GM12878 (cell line): ENCODE measurements around the gene MRPL49. TPM values are rescaled to one million over a fixed set of nuclear protein-coding genes. Genes with fewer than 3 reads are reported as not detected.
A peak's percentile ranks its signal among the peaks of the same experiment; 100 is the strongest.
"Not testable (repeated sequence)": the region's sequence is repeated elsewhere in the genome, so short reads cannot be mapped to it uniquely, and the experiment has no call there.

Source experiments
- ATAC-seq: fragments of 200-7000 bp; cut with Tn5 transposase; 3 replicates; pipeline ENCODE4 v1.9.1; 2020; ENCODE audit warnings: mild to moderate bottlenecking, moderate library complexity
- BruUV-seq: library from RNA; stranded (reverse); fragments of 400-500 nt; replicated peaks from 2 replicates; lab custom pipeline; 2021; lab: Mats Ljungman, UMichigan
- CTCF ChIA-PET: fragments of 300-600 bp; sonication (Branson Sonifier 250); formaldehyde crosslinking; extraction: SDS; loops from one replicate; lab custom pipeline; 2021; ENCODE audit warnings: inconsistent platforms; lab: Yijun Ruan, JAX
- POLR2A ChIA-PET: fragments of 350-600 bp; formaldehyde crosslinking; extraction: SDS; loops from one replicate; lab custom pipeline; 2021; ENCODE audit warnings: inconsistent platforms; lab: Charles Lee
- RAD21 ChIA-PET: fragments of 300-600 bp; sonication (Branson Sonifier 250); formaldehyde crosslinking; loops from one replicate; lab custom pipeline; 2023; ENCODE audit warnings: antibody characterized with exemption; ENCODE audit not compliant: unreplicated experiment; lab: Charles Lee
- SMC1A ChIA-PET: fragments of 300-600 bp; sonication (Branson Sonifier 250); formaldehyde crosslinking; loops from one replicate; lab custom pipeline; 2023; ENCODE audit not compliant: unreplicated experiment, uncharacterized antibody; lab: Charles Lee
- DNase-seq: peaks from one replicate; pipeline ENCODE4 v3.0.0-alpha.2; 2011; ENCODE audit warnings: low read depth, low spot score
- FAIRE-seq: peaks from 3 replicates; lab custom pipeline; 2011; peaks lifted over from hg19 to GRCh38; lab: Jason Lieb, UNC
- H2AFZ ChIP-seq: 2 replicates; pipeline ENCODE4 v1.6.0; 2011; ENCODE audit warnings: low read depth, low read length, control low read depth; ENCODE audit not compliant: control insufficient read depth
- H3K27ac ChIP-seq: 2 replicates; pipeline ENCODE4 v1.5.1; 2011; ENCODE audit warnings: control low read depth; ENCODE audit not compliant: control insufficient read depth, insufficient read depth
- H3K27me3 ChIP-seq, 2 experiments: replicated peaks in 1 of 2; 2 replicates each; pipeline versions ENCODE4 v1.6.0 to v1.6.1; 2011; ENCODE audit warnings: low read length in 1 of 2; ENCODE audit not compliant: control insufficient read depth in 2 of 2, insufficient read depth in 2 of 2
- H3K36me3 ChIP-seq, 2 experiments: 2 replicates each; pipeline ENCODE4 v1.5.1; 2011; ENCODE audit warnings: low read length in 1 of 2; ENCODE audit not compliant: control insufficient read depth in 2 of 2, insufficient read depth in 2 of 2
- H3K4me1 ChIP-seq: 2 replicates; pipeline ENCODE4 v1.6.1; 2011; ENCODE audit warnings: mild to moderate bottlenecking, low read length, moderate library complexity, mixed read lengths; ENCODE audit not compliant: control insufficient read depth, insufficient read depth
- H3K4me2 ChIP-seq: 2 replicates; pipeline ENCODE4 v1.6.0; 2011; ENCODE audit warnings: control low read depth; ENCODE audit not compliant: control insufficient read depth, insufficient read depth
- H3K4me3 ChIP-seq: fragments of 200-600 bp; sonication (generic); 2 replicates; pipeline ENCODE4 v1.5.1; 2016
- H3K79me2 ChIP-seq: 2 replicates; pipeline ENCODE4 v1.6.0; 2011; ENCODE audit warnings: low read length; ENCODE audit not compliant: control insufficient read depth, insufficient read depth
- H3K9ac ChIP-seq: 2 replicates; pipeline ENCODE4 v1.8.0; 2011; ENCODE audit warnings: low read length, control low read depth, mixed read lengths; ENCODE audit not compliant: control insufficient read depth, insufficient read depth
- H3K9me3 ChIP-seq: replicated peaks from 3 replicates; pipeline ENCODE4 v1.5.1; 2011; ENCODE audit warnings: mild to moderate bottlenecking, low read length; ENCODE audit not compliant: control insufficient read depth, insufficient read depth
- H4K20me1 ChIP-seq: 2 replicates; pipeline ENCODE4 v1.6.0; 2011; ENCODE audit not compliant: control insufficient read depth, insufficient read depth
- MYC ChIP-seq: IDR thresholded peaks from 2 replicates; pipeline ENCODE4 v1.6.1; 2011; ENCODE audit warnings: mild to moderate bottlenecking, low read length, moderate library complexity, inconsistent platforms; ENCODE audit not compliant: insufficient read depth, insufficient replicate concordance, insufficient read length, severe bottlenecking
- WGBS: methylation state at CpG from one replicate; pipeline ENCODE4 v1.1.6; 2016; ENCODE audit warnings: low lambda C conversion rate; ENCODE audit not compliant: insufficient replicate concordance, insufficient coverage; ENCODE audit errors: missing lambda C conversion rate; 5-methylcytosine and 5-hydroxymethylcytosine counted together
- in situ Hi-C: fragments of 300-500 bp; cut with MboI; formaldehyde crosslinking; loops from 9 replicates; pipeline ENCODE4 v1.14.3; 2018; ENCODE audit warnings: mixed read lengths
- intact Hi-C: fragments of 100-400 bp; cut with micrococcal nuclease; formaldehyde crosslinking; loops from one replicate; pipeline ENCODE4 v1.14.2; 2022; ENCODE audit not compliant: unreplicated experiment
- polyA plus RNA-seq, 11 experiments: library from polyadenylated mRNA; depleted of rRNA in 4 of 11; unstranded in 6 of 11; stranded (reverse) in 5 of 11; fragments of >200 nt; fragmentation: Nextera tagmentation in 4 of 11; fragmentation: Illumina TruSeq in 1 of 11; extraction: Ambion mirVana in 4 of 11; extraction: Trizol in 1 of 11; gene quantifications; 1 replicate in 1 of 11; 2 replicates in 10 of 11; pipeline versions ENCODE4 v1.2.1 to v1.2.3, GENCODE V29; 2011 to 2016; ENCODE audit warnings: inconsistent platforms in 2 of 11, missing spikeins in 2 of 11, low read depth in 1 of 11
- total RNA-seq, 4 experiments: library from RNA; depleted of rRNA in 3 of 4; stranded (reverse); fragments of >200 nt in 3 of 4; fragmentation: Illumina TruSeq in 1 of 4; extraction: Trizol in 1 of 4; gene quantifications; 2 replicates each; pipeline versions ENCODE4 v1.2.1 to v1.2.3, GENCODE V29; 2013 to 2021

The MRPL49 gene
- total and polyA plus RNA-seq, 10 of the 15 experiments (the other 5 are each of a cell fraction or from before 2014, with no cell fraction given), result 42.0 to 116 (median 71.7) TPM

DNA sequence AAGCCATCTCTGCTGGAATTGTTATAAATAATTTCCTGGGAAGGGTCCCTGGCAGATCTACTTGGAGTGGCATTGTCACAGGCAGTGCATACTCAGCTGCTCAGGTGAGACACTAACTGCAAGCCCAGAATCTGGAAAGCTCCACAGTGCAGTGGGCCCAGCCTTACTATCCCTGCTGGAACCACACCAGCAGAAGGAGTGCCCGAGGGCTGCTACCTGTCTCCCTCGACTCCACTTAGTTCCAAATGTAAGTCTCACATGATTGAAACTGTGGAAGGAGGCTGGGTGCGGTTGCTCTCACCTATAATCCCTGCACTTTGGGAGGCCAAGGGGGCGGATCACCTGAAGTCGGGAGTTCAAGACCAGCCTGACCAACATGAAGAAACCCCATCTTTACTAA, 26.5 kb downstream of the MRPL49 start:
- FAIRE-seq (no peak), DNase-seq (no peak), ATAC-seq (no peak)
- Histone ChIP-seq H3K79me2 (no peaks in the 10 kb centered on the region), H3K4me1 (peaks cover 29% of the 10 kb centered on the region), H3K9ac (no peak overlapping the region), H4K20me1 (no peaks in the 10 kb centered on the region), H3K27ac (no peak overlapping the region), H3K9me3 (no peaks in the 10 kb centered on the region), H3K4me2 (no peak overlapping the region), H3K27me3 (no peaks in the 10 kb centered on the region; a peak in 1 of 4 replicates), H3K36me3 (no peaks in the 10 kb centered on the region), H3K4me3 (no peak overlapping the region), H2AFZ (no peak overlapping the region)
- in situ Hi-C loops (no loop called here), intact Hi-C loops (no loop called here)
- WGBS, result 66% methylated on average over 5 of the region's 5 CpGs
- SMC1A ChIA-PET, result interaction anchor here (2.7 kb wide), 1 partner anchor 13 kb away, joined by 9 read pairs; no protein-coding TSS in a partner anchor
- no TSS peak for BruUV-seq
- CTCF ChIA-PET, result interaction anchor here (1.0 kb wide), 1 partner anchor 9 kb away, joined by 4 read pairs; no protein-coding TSS in a partner anchor
- POLR2A ChIA-PET, result interaction anchor here (2.2 kb wide), 1 partner anchor 13 kb away, joined by 9 read pairs; no protein-coding TSS in a partner anchor
- TF ChIP-seq MYC, result no peak
- RAD21 ChIA-PET, result no interaction called here

DNA sequence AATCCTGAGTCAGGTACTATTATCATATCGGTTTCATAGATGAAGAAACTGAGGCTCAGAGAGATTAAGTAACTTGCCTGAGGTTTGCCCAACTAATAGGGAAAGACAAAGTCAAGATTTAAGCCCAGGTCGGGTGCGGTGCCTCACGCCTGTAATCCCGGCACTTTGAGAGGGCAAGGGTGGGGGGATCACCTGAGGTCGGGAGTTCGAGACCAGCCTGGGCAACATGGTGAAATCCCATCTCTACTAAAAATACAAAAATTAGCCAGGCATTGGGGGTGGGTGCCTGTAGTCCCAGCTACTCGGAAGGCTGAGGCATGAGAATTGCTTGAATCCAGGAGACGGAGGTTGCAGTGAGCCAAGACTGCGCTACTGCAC, 28.0 kb downstream of the MRPL49 start:
- FAIRE-seq, RAD21 ChIA-PET, BruUV-seq, H3K27ac ChIP-seq, H4K20me1 ChIP-seq, in situ Hi-C loops, intact Hi-C loops, H3K9ac ChIP-seq, H3K27me3 ChIP-seq, H3K79me2 ChIP-seq, ATAC-seq, H3K4me3 ChIP-seq, H3K36me3 ChIP-seq, H3K9me3 ChIP-seq, H2AFZ ChIP-seq, DNase-seq: not testable (repeated sequence)
- WGBS, result 90% methylated on average over 10 of the region's 10 CpGs
- ChIA-PET POLR2A (interaction anchor here (0.6 kb wide), 1 partner anchor 13 kb away, joined by 5 read pairs; no protein-coding TSS in a partner anchor), SMC1A (interaction anchor here (0.6 kb wide), 1 partner anchor 17 kb away, joined by 3 read pairs; no protein-coding TSS in a partner anchor), CTCF (interaction anchor here (0.7 kb wide), 1 partner anchor 187 kb away, joined by 3 read pairs; no protein-coding TSS in a partner anchor)
- H3K4me2 ChIP-seq, result peak overlapping the region; percentile 91
- H3K4me1 ChIP-seq, result peaks cover 29% of the 10 kb centered on the region
